ENCODE results near the gene CNTN3.

CNTN3 gene

DNA sequence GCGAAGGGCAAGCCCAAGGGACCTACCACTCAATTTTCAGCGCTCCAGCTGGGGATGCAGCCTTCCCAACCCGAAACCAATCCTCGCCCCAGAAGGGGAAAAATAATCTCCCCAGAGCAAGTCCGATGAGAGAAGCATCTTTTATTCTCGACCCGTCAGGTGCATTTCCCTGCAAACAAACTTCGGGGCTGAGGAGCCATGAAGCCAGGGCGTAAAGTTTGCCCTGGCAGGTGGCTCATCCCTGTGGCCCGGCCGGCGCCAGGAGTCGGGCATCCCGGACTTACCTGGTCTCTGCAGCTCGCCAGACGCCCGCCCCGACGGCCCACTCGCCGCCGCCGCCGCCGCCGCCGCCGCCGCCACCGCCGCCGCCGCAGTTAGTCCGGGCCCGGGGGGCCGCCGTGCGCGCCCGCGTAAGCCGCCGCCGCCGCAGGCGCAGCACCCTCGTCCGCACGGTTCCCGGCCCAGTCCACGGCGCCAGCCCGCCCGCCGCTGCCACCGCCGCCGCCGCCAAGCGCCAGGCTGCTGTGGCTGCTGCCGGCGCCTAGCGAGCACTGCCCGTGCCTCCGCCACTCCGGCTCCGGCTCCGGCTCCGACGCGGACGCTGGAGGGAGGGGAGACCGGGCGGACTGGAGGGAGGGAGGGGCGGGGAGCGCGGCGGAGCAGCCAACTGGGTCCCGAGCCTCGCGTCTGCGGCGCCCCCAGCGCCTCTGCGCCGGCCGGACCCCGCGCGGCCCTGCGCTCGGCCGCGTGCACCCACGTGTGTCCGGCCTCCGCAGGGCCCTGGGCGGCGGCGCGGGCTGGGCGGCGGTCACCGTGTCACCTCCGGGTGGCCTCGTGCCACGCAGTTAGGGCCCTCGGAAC, at the start of gene CNTN3:
Gene CNTN3, minus strand, starts transcription at position 553 of the 861 bp plus-strand sequence. CDS start 93,547 bp downstream, outside the sequence.
- DNase-seq, result no peak

DNA sequence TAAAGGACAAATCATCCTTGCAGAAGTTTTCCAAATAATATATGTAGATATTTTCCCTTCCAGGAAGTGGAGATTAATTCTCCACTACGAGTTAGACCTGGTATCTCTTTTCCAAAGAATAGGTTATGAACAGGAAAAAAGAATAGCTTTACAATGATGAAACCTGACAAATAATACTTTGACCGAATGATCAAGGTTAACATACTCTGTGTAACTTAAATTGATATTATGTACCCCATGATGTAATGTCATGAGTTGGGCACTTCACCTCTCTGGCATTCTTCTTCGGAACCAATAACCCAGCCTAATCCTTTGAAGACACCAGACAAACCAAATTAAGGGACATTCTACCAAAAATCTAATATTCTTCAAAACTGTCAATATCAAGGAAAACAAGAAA, 48.7 kb upstream of the CNTN3 start:
- no peak for DNase-seq

DNA sequence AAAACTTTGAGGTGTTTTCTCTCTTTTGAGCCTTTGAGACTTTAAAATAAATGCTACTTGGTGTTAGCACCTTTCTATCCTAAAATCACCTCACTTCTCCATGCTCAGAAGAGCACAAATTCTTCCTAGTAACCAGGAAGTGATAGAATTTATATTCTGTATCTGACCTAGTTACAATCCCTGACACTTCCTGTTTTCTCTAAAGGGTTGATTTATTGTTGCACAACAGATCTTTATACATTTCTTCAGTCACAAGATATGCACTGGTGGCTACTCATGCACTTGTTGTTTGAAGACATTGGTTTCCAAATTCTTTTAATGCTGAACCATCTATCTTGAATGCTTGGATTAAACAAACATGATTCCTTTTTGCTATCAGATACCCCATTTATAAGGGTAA, 47.2 kb upstream of the CNTN3 start:
- DNase-seq, result no peak

DNA sequence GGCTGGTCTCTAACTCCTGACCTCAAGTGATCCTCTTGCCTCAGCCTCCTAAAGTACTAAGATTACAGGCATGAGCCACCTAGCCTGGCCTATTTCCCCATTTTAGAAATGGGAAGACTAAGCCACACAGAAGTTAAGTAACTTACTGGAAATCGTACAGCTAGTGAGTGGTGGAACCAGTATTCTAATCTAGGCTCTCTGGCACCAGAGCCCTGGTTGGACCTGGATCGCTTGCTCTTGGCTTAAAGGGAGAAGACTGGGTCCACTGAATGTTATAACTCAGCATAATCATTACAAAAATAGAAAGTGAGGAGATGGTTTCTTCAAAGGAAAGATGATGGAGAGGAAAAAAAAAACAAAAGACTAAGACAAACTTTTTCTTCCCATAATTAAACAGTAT, 37.4 kb upstream of the CNTN3 start:
- no peak for DNase-seq

DNA sequence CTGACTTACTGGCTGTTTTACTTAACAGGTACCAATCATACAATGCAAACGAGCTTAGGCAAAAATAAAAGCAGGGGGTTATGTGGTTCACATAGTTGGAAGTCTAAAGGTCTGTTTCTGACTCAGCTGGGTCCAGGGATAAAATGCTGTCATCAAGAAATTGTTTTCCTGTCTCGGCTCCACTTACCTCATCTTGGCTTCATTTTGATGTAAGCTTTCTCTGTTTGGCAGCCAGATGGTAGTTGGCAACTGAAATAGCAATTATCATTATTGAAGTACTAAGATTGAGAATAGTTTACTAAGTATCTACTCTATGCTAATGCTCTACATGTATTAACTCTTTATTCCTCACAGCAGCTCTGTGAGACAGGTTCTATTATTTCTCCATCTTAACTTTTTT, 36.8 kb upstream of the CNTN3 start:
- no peak for DNase-seq

DNA sequence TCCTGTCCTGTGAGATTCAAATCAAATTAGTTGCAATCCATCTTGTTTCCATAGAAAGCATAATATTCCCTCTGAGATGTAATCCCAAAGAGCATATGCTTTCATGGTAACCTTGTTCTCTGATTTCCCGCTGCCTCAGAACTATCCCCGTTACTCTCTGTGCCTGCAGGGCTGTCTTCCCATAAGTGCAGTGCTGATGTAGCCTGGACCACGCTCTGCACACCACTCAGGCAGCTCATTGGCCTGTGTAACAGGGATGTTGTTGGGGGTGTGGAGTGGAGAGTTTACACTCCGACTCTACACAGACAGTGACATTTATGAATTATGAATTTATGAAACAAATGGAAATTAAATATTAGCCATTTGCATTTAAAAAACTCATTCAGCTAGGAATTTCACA, 33.6 kb upstream of the CNTN3 start:
- no peak for DNase-seq

DNA sequence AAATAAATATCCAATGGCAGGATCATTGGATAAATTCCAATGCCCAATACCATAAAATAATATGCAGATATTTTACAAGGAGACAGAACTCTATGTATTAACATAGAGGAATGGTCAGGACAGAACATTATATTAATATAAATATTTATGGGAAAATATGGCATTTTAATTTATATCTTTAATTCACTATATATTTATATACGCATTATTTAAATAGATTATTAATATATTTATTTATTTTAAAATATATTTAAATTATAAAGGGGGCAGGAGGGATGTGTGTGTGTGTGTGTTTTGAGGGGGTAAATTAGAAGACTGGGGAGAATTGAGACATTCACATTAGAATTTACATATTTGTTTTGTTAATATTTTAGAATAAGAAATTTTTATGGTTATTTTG, 31.6 kb upstream of the CNTN3 start:
- no peak for DNase-seq

DNA sequence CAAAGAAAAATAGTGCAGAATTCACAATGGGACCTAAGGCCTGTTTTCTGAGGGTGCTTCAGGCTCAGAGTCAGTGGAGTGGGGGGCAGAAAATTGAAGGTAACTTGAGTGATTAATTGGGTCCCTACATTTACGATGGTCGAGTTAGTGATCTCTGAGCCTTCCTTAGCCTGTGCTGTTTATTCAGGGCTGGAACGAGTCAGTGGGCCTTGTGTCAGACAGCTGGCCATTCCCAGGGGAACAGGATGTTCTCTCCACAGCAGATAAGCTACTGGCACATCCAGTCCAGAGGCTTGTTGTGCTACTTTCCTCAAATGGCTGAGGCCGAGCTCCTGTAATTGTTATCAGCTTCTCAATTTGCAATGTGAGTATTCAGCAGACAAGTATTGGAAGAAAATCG, 29.2 kb upstream of the CNTN3 start:
- DNase-seq, result no peak

DNA sequence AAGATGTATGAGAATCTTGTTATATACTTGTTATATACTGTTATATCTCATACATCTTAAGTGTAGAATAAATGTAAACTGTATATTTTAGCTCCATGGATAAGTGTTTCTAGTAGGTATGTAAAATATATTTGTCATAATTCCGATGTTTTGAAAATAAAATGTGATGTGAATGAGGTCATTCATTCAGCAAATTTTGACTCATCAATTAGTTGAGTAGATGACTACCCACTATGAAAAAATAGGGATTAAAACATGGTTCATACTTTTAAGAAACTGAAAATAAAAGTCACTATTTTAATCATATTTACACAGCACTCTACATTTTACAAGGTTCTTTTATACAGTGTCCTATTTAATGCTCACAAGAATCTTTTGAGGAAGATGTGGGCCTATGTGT, 28.4 kb upstream of the CNTN3 start:
- no peak for DNase-seq

DNA sequence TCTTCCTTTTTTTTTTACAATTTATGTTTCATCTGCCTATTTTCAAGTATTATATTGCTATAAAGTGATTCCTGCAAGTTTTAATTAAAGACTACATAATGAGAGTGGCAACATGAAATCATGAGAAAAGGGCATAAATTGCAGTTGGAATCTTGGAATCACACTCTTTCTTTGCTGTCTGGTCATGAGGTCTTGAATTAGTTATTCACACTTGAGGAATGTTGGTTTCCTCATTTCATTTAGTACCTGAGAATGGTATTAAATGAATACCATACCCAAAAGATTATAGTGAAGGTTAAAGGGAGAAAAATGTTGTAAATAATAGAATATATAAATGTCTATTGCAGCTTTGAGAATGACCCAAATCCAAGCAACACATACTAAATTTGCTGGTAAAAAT, 25.8 kb upstream of the CNTN3 start:
- no peak for DNase-seq

DNA sequence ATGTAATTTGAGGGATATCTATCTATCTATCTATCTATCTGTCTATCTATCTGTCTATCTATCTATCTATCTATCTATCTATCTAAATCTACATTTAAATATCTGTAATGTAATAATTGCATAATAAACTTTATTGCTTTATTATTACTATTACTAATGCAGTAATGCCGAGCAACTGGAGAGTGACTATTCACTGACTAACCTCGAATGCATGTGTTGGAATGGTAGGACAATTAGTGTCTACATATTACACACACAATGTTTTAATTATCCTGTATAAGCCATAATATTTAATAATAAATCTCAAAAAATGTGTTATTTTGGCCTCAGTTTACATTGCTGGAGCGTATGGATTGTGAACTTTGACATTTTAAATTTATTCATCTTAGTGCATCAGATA, 25.2 kb upstream of the CNTN3 start:
- no peak for DNase-seq

DNA sequence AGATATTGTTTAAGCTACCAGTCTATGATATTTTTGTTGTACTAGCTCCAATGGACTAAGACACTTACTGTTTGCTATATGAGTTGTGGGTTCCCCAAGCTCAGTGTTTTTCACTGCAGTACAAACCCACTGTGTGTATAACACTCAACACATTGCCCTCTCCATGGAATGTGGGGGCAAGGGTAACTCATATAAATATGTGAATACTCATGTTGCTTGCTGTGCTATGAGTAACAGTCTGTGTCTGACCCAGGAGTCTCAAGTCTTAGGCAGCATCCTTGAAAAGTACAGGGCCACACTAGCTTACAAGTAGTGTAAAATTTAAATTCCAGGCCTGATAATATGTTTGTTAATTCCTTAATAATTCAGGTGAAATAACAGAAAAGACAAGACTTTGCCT, 22.5 kb upstream of the CNTN3 start:
- no peak for DNase-seq

DNA sequence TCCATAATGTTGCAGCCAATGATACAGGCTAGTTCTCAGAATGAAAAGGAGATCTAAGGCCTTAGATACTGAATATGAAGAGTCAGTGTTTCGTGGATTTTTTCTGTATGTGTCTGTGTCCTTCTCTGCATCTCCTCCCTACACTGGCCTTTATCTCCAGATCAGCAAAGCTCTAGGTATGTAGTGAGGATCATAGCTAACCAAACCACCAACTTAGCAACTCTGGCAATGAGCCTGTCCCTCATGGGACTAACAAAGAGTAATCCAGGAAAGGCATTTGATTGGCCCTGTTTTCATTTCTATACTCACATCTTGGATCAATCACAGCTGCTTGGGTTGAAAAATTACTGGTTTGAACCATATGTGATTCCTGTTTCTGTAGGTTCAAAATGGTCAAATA, 18.6 kb upstream of the CNTN3 start:
- DNase-seq, result no peak

DNA sequence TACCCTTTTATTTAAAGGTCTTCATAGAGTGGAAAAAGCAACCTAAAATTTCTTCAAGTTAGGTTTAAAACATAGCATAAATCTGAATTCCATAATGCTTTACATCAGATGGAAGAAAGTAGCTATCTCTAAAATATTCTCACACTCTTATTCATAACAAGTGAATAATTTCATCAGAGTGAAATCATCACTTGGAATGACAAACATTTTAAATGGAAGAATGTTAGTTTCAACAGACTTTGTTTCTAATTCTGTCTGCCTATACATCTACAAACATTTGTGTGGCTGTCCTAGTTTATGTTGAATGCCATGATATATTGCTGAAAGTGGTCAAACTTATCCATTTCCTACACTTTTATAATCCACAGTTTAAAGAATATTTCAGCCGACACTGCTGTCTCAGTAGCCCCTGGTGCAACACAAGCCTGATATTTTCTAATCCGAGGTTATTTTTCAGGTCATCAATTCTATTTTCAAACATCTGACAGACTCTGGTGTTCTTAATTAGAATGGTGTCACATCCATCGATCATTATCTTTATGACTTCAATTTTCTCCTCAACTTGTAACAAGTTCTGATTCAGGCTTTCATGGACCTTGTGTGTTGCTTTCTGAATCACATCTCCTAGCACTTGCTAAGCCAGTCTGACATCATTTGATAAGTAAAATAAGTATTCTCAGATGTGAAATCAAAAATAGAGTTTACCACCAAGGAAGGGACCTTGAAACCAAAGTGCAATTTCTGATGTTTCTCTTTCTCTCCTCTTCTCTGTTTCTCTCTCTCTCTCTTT, 17.1 kb upstream of the CNTN3 start:
- no peak for DNase-seq

DNA sequence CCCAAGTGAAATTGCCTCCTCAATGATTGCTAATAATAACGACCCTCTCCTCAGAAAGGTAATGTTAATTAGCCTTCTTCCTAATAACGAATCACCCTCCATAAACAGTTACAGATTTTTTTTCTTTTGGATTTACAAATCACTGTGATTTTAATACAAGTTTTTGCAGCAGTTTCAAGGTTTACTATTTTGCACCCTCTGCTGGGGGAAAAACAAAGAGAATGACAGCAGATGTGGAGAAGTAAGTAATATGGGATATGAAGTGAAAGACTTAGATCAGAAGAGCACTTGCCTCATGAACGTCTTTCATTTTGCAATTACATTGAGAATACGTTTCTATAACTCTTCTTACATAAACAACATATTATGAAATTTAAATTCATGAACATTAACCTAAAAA, 16.1 kb upstream of the CNTN3 start:
- no peak for DNase-seq

DNA sequence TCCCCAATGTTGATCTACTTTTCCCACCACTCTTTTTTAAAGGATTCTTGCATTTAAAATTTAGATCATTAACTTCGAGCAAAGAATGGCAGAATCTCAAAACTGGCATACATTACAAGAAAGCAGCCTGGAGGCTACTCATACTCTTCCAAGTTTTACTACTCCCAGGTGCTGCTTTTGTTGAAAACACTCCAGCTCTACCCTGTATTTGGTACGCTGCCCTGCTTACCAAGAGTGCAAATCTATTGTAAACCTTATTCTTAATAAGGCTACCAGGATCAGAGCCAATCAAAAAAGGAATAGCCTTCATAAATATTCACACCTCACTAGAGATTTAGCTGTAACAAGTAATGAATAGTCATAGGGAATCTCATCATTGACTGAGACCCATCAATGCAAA, 11.6 kb upstream of the CNTN3 start:
- DNase-seq, result no peak

DNA sequence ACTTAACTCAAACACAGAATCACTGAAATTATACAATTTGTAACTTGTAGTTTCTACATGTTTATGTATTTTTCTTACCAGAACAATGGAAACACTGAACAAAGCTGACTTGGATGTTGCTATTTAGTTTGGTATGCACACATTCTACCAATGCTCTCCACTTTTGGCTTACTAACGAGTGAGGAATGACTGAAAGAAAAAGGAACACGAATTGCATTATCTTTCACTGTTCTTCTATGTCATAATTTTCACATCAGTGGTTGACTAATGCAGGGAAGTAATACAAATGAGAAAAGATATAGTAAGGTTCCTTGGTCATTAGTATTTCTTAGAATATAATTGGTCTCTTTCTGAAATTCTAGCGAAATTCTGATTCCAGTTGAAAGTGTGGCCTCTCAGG, 9.8 kb upstream of the CNTN3 start:
- no peak for DNase-seq

DNA sequence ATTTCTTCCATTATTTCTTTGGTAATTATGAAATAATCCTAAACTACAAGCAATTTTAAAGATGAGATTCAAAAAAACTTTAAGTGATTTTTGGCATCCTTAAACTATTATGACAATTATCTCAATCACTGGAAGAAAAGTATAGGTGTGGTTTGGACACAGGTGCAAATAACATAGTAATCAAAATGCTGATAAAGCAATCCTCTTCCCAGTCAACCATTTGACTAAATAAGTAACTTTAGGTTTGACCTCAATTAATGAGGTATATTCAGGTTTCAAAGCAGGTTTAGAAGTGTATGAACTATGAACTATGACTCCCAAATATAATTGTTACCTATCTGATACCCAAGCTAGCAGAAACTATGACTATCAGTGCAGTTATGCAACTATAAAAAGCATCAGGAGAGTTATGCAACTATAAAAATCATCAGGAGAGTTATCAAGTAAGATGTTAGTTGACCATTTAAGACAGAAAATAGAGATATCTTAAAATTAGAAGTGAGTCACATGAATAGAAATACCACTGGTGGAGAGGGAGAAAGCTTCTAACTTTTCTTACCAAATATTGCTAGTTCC, 8.9 kb upstream of the CNTN3 start:
- no peak for DNase-seq

DNA sequence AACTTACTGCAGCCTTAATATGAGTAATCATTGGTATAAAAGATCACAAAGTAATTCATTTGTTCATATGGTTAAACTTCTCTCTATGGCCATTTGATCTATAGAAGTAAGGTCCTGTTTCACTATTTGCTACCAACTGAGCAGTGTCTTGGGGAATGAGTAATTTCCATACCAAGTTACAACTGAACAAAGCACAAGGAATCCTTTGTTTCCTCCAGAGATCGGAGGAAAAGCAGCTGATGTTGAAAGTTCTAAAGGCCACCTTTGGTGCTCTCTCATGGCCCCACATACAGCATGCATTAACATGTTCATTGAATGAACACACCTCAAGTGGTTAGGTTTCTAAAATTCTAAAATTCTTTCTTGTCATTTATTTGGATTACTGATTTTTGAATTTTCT, 7.1 kb upstream of the CNTN3 start:
- DNase-seq, result no peak

DNA sequence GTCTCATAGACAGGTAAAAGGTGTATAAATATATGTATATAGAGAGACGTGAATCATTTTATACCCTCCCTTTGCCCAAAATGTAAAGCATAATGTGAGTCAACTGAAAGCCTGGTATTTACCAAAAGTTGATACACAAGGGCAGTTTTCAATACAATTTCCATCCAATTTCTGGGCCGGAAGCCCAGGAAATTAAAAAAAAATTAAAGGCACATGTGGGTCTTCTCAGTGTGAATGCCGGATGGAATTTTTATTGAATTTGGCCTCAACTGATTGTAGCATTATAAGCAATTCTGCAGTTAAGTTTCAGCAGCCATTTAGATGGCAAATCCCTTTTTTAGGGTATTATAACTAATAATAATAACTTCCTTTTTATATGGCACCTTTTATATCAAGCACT, 3.3 kb upstream of the CNTN3 start:
- DNase-seq, result no peak

DNA sequence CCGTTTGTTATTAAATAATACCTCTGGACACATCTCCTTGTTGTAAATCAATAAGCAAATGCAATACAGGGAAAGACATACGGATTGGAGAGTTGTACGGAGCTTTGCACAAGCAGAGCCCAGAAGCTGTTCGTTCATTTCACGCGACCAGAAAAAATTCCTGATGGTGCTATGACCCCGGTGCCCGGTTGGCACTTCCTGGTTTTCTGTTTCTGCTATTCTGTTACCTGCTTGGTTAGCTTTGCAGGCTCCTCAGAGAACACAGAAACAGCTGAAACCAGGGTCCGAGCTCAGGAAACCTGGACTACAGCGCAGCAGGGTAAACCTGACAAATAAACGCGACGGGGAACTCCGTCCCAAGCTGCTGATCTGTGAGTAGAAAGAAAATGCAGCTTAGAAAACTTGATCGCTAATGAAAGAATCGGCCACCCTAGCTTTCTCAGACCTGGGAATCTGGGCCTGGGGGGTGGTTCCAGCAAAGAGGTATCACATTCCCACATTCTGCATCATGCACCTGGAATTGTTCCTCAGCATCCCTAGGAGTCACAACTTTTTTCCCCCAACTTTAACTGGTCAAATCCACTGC, 845 bp downstream of the CNTN3 start:
- DNase-seq, result no peak

DNA sequence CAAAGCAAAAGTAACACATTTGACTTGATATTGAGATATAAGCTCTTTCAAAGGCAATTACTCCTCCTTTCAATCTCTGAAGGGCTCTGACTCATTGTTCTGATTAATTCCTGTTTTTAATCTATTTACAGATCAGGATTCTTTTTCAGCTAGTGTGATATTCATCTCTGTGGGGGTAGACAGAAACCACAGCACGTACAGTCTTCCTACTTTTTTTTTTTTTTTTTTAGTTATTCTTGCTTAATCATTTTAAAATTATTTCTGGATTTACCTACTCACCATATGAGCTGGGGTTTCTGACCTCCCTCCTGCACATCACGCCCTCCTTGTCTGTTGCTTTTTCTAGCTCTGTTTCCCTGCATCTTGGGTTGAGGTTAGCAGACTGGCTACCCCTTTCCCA, 1.4 kb downstream of the CNTN3 start:
- DNase-seq, result no peak

DNA sequence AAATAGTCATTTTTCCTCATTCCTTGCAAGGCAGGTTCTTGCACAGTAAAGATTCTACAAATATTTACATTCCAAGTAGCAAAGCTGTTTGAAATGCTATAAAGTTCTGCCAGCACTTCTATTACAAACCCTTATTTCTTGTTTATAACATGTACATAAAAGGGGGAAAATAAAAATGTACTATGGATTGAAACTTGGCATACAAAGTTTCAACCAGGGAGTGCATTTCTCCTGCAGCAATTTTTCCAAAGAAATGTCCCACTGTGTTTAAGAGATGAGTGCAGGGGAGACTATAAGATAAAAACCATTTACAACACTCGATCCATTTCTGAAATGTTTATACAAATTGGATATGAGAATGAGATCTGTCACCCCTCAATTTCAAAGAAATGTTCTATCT, 3.3 kb downstream of the CNTN3 start:
- no peak for DNase-seq

DNA sequence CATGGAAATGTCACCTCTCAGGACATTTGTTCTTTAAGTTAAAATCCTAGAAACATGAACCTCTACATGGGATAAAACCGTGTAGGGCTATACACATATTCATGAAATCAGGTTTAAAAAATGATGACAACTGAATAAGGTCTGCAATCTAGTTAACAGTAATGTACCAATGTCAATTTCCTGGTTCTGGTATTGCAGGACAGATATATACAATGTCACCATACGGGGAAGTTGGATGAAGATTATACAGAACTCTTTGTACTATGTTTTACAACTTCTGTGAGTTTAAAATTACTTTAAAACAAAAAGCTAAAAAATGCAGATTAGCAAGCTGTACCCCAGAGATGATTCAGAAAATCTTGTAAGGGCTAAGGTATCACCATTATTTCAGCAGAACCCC, 6.7 kb downstream of the CNTN3 start:
- DNase-seq, result no peak

Data from activated naive CD4-positive, alpha-beta T cell treated with anti-CD3 and anti-CD28 coated beads, Interleukin-2, amount 50 U/mL, for 16 hours (primary cell).